Pancreas (tissue), 10 donors: ENCODE data around the gene DCAF6. TPM values are rescaled to one million over a fixed set of nuclear protein-coding genes. Genes with fewer than 3 reads are reported as not detected.

Experiments used
- ATAC-seq, 4 donors: fragments of 200-7000 bp; cut with Tn5 transposase; one replicate each; pipeline versions ENCODE4 v1.8.0 to v1.9.1; 2020; ENCODE audit warnings: mild to moderate bottlenecking in 4 of 4, moderate library complexity in 4 of 4
- DNase-seq, 6 donors: peaks; one replicate each; pipeline ENCODE4 v3.0.0-alpha.2; 2020
- FAIRE-seq: peaks from 2 replicates; lab custom pipeline; 2012; peaks lifted over from hg19 to GRCh38; lab: Jason Lieb, UNC
- H3K27ac ChIP-seq, 4 donors: fragments of 200-600 bp; sonication (generic); 1 replicate in 3 of 4; 2 replicates in 1 of 4; pipeline versions ENCODE4 v1.5.0 to v1.8.0; 2020
- H3K27me3 ChIP-seq, 4 donors: fragments of 200-600 bp; one replicate each; pipeline ENCODE4 v1.8.0; 2021
- H3K36me3 ChIP-seq, 3 donors: fragments of 200-600 bp; sonication (generic) in 1 of 3; one replicate each; pipeline versions ENCODE4 v1.5.0 to v1.8.0; 2020 to 2021
- H3K4me1 ChIP-seq, 3 donors: fragments of 200-600 bp; one replicate each; pipeline ENCODE4 v1.8.0; 2021
- H3K4me3 ChIP-seq, 4 donors: fragments of 200-600 bp; sonication (generic) in 2 of 4; one replicate each; pipeline versions ENCODE4 v1.5.0 to v1.8.0; 2020 to 2021
- H3K9me3 ChIP-seq, 4 donors: fragments of 200-600 bp; one replicate each; pipeline ENCODE4 v1.8.0; 2021
- WGBS, 2 donors: extraction: QIAGEN DNeasy Blood & Tissue Kit; methylation state at CpG; one replicate each; pipeline ENCODE4 v1.1.7; 2013; 5-methylcytosine and 5-hydroxymethylcytosine counted together
- intact Hi-C, 3 donors: fragments of 100-400 bp; cut with DNase I; formaldehyde crosslinking; loops; one replicate each; pipeline versions ENCODE4 v1.11.1 to v1.14.2; 2022
- polyA plus RNA-seq, 2 donors: library from polyadenylated mRNA; stranded (reverse); fragments of 200-250 nt; gene quantifications; one replicate each; pipeline ENCODE4 v1.2.3, GENCODE V29; 2013
- total RNA-seq, 6 donors: library from RNA; stranded (reverse); fragmentation: NEBNext Ultra II Directional in 4 of 6; extraction: Animal tissue kit (Norgen Biotek cat#: 25700) in 4 of 6; gene quantifications; one replicate each; pipeline versions ENCODE4 v1.2.1 to v1.2.4, GENCODE V29; 2021 to 2023
- TF ChIP-seq, protein P1 (sequence below), 4 donors: fragments of 200-600 bp; sonication (generic) in 3 of 4; IDR thresholded peaks; one replicate each; pipeline versions ENCODE4 v1.5.0 to v1.8.0; 2021; ENCODE audit warnings: antibody characterized with exemption in 4 of 4
- donor health status: healthy with polysubstance abuse.
- donor health status: DM: no; HTN: no; CAD: no; lungs with moderate emphysema.
- donor health status: DM: no; HTN: no; CAD: no.
- donor health status: control.
- donor health status: control.
- donor health status: Bipolar disorder and iron deficiency.
- donor health status: DM: yes; HTN: yes; CAD: no.
- donor health status: DM: no; HTN: no; CAD: no.
- donor health status: DM: no; HTN: no; CAD: no.
- donor health status: DM: yes; HTN: yes; CAD: no.

The DCAF6 gene
- total and polyA plus RNA-seq, 8 donors = 11.4 to 31.9 (median 20.0) TPM

DNA sequence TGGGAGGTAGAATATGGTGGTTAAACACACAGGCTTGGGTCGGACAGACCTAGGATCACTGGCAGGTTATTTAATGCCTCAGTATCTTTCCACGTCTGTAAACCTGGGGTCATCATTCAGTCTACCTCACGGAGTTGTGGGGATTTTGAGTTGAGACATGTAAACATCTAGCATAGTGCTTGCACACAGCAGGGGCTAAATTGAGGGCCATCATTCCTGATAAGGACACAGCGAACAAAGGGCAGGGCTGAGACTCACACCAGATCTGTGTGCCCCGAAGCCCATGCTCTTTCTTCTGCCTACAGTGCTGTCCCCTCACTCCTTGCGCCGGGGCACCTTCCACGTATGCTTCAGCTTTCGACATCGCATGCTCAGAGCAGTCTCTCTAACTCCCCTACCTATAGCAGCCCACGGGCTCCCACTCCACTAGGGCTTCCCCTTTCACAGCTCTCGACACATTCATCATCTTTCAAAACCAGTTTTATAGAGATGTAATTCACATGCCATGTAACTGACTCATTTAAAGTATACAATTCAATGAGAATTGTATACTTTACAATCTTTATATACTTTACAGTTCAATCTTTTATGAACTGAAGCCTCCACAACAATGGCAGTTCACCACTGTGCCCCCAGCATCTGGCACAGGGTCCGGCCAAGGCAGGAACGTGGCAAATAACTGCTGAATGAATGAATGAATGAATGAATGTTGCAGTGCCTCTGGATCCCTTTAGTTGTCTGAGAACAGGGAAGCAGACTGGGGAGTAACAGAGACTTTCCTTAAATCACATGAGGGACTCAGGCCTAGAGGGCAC is 152.2 kb downstream of the DCAF6 start:
- Histone ChIP-seq H3K9me3 (no peaks in the 10 kb centered on the region), H3K4me1 (peaks cover 5 to 10% (median 9%) of the 10 kb centered on the region in 3 donors), H3K27ac (no peak overlapping the region), H3K36me3 (no peaks in the 10 kb centered on the region), H3K4me3 (no peak overlapping the region), H3K27me3 (no peaks in the 10 kb centered on the region)
- TF ChIP-seq, protein P1, sequence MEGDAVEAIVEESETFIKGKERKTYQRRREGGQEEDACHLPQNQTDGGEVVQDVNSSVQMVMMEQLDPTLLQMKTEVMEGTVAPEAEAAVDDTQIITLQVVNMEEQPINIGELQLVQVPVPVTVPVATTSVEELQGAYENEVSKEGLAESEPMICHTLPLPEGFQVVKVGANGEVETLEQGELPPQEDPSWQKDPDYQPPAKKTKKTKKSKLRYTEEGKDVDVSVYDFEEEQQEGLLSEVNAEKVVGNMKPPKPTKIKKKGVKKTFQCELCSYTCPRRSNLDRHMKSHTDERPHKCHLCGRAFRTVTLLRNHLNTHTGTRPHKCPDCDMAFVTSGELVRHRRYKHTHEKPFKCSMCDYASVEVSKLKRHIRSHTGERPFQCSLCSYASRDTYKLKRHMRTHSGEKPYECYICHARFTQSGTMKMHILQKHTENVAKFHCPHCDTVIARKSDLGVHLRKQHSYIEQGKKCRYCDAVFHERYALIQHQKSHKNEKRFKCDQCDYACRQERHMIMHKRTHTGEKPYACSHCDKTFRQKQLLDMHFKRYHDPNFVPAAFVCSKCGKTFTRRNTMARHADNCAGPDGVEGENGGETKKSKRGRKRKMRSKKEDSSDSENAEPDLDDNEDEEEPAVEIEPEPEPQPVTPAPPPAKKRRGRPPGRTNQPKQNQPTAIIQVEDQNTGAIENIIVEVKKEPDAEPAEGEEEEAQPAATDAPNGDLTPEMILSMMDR (IDR thresholded peaks at IDR 0.05) = no peak
- no peak for FAIRE-seq
- no peak for ATAC-seq
- no peak for DNase-seq
- intact Hi-C loops = no loop called here
- 93 to 97% methylated on average over 14 of the region's 14 CpGs for WGBS, 2 donors

- Histone ChIP-seq H3K4me1 (peaks cover 0 to 9% (median 8%) of the 10 kb centered on the region in 3 donors), H3K27me3 (no peaks in the 10 kb centered on the region), H3K4me3 (no peak overlapping the region), H3K27ac (no peak overlapping the region), H3K9me3 (no peaks in the 10 kb centered on the region), H3K36me3 (no peaks in the 10 kb centered on the region)
- intact Hi-C loops = no loop called here
- TF ChIP-seq, protein P1 (IDR thresholded peaks at IDR 0.05) = no peak
- WGBS, 2 donors = 94% methylated on average over 13 of the region's 13 CpGs
- no peak for ATAC-seq
- FAIRE-seq = no peak
- no peak for DNase-seq
These were observed 153.0 kb downstream of the DCAF6 start for GRCh38 chr1:168089326-168089978.

DNA sequence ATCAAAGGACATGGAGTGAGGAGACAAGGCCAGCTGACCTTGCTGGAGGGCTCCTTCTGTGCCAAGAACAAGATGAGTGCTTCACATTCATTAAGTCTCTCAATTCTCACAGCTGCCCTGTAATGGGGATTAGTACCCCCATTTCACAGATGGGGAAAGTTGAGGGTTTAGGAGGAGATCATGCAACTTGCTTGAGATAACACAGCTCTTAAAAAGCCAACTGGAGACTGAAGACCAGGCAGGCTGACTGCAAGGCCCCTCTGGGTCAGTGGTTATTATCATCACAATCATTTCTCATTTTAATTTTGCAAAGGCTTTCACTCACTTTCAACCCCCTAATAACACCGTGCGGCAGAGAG is 153.5 kb downstream of the DCAF6 start:
- Histone ChIP-seq H3K27ac (no peak overlapping the region), H3K4me3 (no peak overlapping the region), H3K4me1 (peaks cover 0 to 7% (median 3%) of the 10 kb centered on the region in 3 donors), H3K9me3 (no peaks in the 10 kb centered on the region), H3K27me3 (no peaks in the 10 kb centered on the region), H3K36me3 (no peaks in the 10 kb centered on the region)
- TF ChIP-seq, protein P1 (IDR thresholded peaks at IDR 0.05) = no peak
- FAIRE-seq = no peak
- WGBS, 2 donors = 94 to 97% methylated on average over 2 of the region's 2 CpGs
- no peak for DNase-seq
- intact Hi-C loops = no loop called here
- no peak for ATAC-seq

- Histone ChIP-seq H3K4me1 (peaks cover 0 to 2% (median 0%) of the 10 kb centered on the region in 3 donors), H3K4me3 (no peak overlapping the region), H3K27ac (no peak overlapping the region), H3K36me3 (no peaks in the 10 kb centered on the region), H3K9me3 (no peaks in the 10 kb centered on the region), H3K27me3 (no peaks in the 10 kb centered on the region)
- DNase-seq (no peak), FAIRE-seq (no peak), ATAC-seq (no peak)
- intact Hi-C loops = no loop called here
- TF ChIP-seq, protein P1 (IDR thresholded peaks at IDR 0.05) = no peak
- WGBS, 2 donors = 91 to 93% methylated on average over 14 of the region's 14 CpGs
These were observed 153.9 kb downstream of the DCAF6 start for GRCh38 chr1:168090395-168090794.

GRCh38 chr1:168091063-168091462 is 154.6 kb downstream of the DCAF6 start:
- TF ChIP-seq, protein P1 (IDR thresholded peaks at IDR 0.05) = no peak
- intact Hi-C loops = no loop called here
- no peak for ATAC-seq
- no peak for FAIRE-seq
- Histone ChIP-seq H3K27ac (no peak overlapping the region), H3K9me3 (no peaks in the 10 kb centered on the region), H3K27me3 (no peaks in the 10 kb centered on the region), H3K4me1 (no peaks in the 10 kb centered on the region), H3K4me3 (no peak overlapping the region), H3K36me3 (no peaks in the 10 kb centered on the region)
- WGBS, 2 donors = 95 to 96% methylated on average over 9 of the region's 9 CpGs
- no peak for DNase-seq
